ENCODE data around the gene DCPS. TPM values are rescaled to one million over a fixed set of nuclear protein-coding genes. Genes with fewer than 3 reads are reported as not detected.

Gene DCPS
- total RNA-seq, 2 experiments from 2014 or later, result 34.5 to 35.8 TPM

- peaks cover 12% of the 10 kb centered on the region for H3K4me1 Mint-ChIP-seq
- H3K4me3 Mint-ChIP-seq, result no peak overlapping the region
- no peak overlapping the region for H3K27ac Mint-ChIP-seq
- no peaks in the 10 kb centered on the region for H3K9me3 Mint-ChIP-seq
- peaks cover 20% of the 10 kb centered on the region for H3K36me3 Mint-ChIP-seq (ENCODE audit: low read depth)
- DNase-seq, result no peak
- CTCF ChIA-PET, result no interaction called here
- POLR2A ChIA-PET, result no interaction called here
- no peaks in the 10 kb centered on the region for H3K27me3 Mint-ChIP-seq
Measured at GRCh38 chr11:126331286-126331685, 27.4 kb downstream of the DCPS start.

- no peak for DNase-seq
- ChIA-PET CTCF (no interaction called here), POLR2A (no interaction called here)
- no peak overlapping the region for H3K4me3 Mint-ChIP-seq
- H3K9me3 Mint-ChIP-seq, result no peaks in the 10 kb centered on the region
- no peak overlapping the region for H3K27ac Mint-ChIP-seq
- H3K27me3 Mint-ChIP-seq, result no peaks in the 10 kb centered on the region
- H3K4me1 Mint-ChIP-seq, result peaks cover 14% of the 10 kb centered on the region
- H3K36me3 Mint-ChIP-seq (ENCODE audit: low read depth), result peaks cover 23% of the 10 kb centered on the region
Measured at GRCh38 chr11:126332221-126332711, 28.4 kb downstream of the DCPS start.

DNA sequence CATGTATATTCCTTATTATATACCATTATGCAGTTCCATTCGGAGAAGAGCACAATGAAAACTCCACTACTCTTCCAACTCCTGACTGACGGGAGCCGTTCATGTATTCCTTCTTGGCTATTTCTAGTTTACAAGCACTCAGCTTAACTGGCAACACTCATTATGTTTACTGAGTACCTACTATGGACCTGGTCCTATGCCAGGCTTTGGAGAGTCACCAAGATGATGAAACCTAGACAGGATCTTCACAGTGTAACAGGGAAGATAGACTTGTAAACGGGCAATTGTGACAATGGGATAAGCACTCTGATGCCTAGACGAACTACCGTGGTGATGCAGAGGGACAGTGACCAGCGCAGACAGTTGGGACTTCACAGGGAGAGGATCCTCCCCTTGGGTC, 29.3 kb downstream of the DCPS start:
- no peak for DNase-seq
- no peaks in the 10 kb centered on the region for H3K9me3 Mint-ChIP-seq

DNA sequence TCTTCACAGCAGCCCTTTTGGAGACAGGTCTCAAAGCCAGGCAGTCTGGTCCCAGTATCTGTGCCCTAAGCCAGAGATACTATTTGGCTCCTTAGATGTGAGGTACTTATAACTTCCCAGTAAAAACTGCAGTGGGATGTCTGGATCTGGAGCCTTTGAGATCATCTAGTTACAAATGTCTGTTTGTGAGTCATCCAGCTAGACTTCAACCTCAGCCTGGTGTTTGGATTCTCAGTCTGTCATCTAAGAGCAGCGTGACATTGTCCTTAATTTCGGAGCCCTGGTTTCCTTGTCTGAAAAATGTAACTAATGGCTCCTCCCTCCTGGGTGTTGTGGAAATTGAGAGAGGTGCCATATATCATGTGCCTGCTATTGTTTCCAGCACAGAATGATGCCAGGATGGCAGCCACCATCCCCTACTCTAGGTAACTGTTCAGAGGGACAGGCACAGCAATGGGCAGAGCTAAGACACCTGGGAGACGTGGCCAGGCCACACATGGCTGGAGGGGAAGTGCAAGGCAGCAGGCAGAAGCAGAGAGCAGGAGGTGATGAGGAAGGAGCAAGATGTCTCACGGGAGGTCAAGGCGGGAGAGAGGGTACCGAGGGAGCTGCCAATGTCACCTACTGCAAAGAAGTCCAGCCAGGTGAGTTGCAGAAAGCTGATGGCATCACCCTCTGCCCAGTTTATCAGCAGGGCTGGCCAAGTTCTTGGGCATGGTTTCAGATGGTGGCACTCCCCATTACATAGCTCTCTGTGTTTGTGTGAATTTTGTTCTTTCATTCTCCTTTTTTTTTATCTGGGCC, 31.0 kb downstream of the DCPS start:
- ChIA-PET CTCF (interaction anchor here (1.4 kb wide), 1 partner anchor 10 kb away, joined by 3 read pairs; no protein-coding TSS in a partner anchor), POLR2A (interaction anchor here (1.1 to 1.3 kb wide), 2 partner anchors 21 to 31 kb away, joined by 3 to 4 read pairs; partner anchors contain the start of genes DCPS and ST3GAL4)
- Mint-ChIP-seq H3K36me3 (ENCODE audit: low read depth) (peaks cover 33% of the 10 kb centered on the region), H3K9me3 (no peaks in the 10 kb centered on the region), H3K27me3 (no peaks in the 10 kb centered on the region), H3K27ac (no peak overlapping the region), H3K4me3 (no peak overlapping the region), H3K4me1 (peaks cover 10% of the 10 kb centered on the region)
- DNase-seq, result no peak

More for the DNA sequence above, 29.3 kb downstream of the DCPS start:
- no peaks in the 10 kb centered on the region for H3K27me3 Mint-ChIP-seq
- ChIA-PET CTCF (no interaction called here), POLR2A (no interaction called here)
- no peak overlapping the region for H3K27ac Mint-ChIP-seq
- peaks cover 14% of the 10 kb centered on the region for H3K4me1 Mint-ChIP-seq
- no peak overlapping the region for H3K4me3 Mint-ChIP-seq
- H3K36me3 Mint-ChIP-seq (ENCODE audit: low read depth), result peaks cover 23% of the 10 kb centered on the region

- ChIA-PET POLR2A (interaction anchor here (1.1 to 1.3 kb wide), 2 partner anchors 20 to 31 kb away, joined by 3 to 4 read pairs; partner anchors contain the start of genes DCPS and ST3GAL4), CTCF (interaction anchor here (1.4 kb wide), 1 partner anchor 10 kb away, joined by 3 read pairs; no protein-coding TSS in a partner anchor)
- H3K27ac Mint-ChIP-seq, result no peak overlapping the region
- H3K36me3 Mint-ChIP-seq (ENCODE audit: low read depth), result peaks cover 33% of the 10 kb centered on the region
- peaks cover 10% of the 10 kb centered on the region for H3K4me1 Mint-ChIP-seq
- no peak for DNase-seq
- H3K9me3 Mint-ChIP-seq, result no peaks in the 10 kb centered on the region
- no peaks in the 10 kb centered on the region for H3K27me3 Mint-ChIP-seq
- H3K4me3 Mint-ChIP-seq, result no peak overlapping the region
Measured at GRCh38 chr11:126335463-126335760, 31.6 kb downstream of the DCPS start.

DNA sequence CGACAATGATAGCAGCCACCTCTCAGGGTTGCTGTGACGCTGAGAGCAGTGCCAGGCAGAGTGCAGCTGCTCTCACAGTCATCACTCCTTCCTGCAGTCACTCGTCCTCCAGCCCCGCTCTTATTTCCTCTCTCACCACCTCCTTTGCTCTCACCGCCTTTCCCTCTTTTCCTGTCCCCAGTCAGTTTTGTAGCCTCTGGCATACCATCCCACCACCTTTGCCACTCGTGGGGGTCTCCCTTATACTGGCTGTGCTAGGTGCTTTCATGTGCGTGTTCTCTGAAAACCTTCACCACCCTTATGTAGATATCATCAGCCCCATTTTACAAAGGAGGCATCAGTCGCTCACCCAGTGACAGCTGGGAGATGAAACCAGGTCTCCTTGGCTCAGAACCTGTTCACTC, 32.3 kb downstream of the DCPS start:
- Mint-ChIP-seq H3K9me3 (no peaks in the 10 kb centered on the region), H3K4me3 (no peak overlapping the region), H3K4me1 (peaks cover 15% of the 10 kb centered on the region), H3K36me3 (ENCODE audit: low read depth) (peaks cover 39% of the 10 kb centered on the region), H3K27ac (no peak overlapping the region), H3K27me3 (no peaks in the 10 kb centered on the region)
- ChIA-PET POLR2A (interaction anchor here (1.3 kb wide), 1 partner anchor 32 kb away, joined by 3 read pairs; the partner anchor contains the start of gene DCPS), CTCF (interaction anchor here (1.4 kb wide), 1 partner anchor 9 kb away, joined by 3 read pairs; no protein-coding TSS in a partner anchor)
- DNase-seq, result no peak

- CTCF ChIA-PET, result interaction anchor here (2.3 kb wide), 1 partner anchor 18 kb away, joined by 6 read pairs; no protein-coding TSS in a partner anchor
- H3K27ac Mint-ChIP-seq, result no peak overlapping the region
- DNase-seq, result no peak
- POLR2A ChIA-PET, result interaction anchor here (2.3 kb wide), 1 partner anchor 19 kb away, joined by 6 read pairs; the partner anchor contains the start of gene ST3GAL4
- peaks cover 21% of the 10 kb centered on the region for H3K4me1 Mint-ChIP-seq
- peaks cover 44% of the 10 kb centered on the region for H3K36me3 Mint-ChIP-seq (ENCODE audit: low read depth)
- H3K9me3 Mint-ChIP-seq, result no peaks in the 10 kb centered on the region
- H3K4me3 Mint-ChIP-seq, result no peak overlapping the region
- no peaks in the 10 kb centered on the region for H3K27me3 Mint-ChIP-seq
Measured at GRCh38 chr11:126336671-126337101, 32.8 kb downstream of the DCPS start.

DNA sequence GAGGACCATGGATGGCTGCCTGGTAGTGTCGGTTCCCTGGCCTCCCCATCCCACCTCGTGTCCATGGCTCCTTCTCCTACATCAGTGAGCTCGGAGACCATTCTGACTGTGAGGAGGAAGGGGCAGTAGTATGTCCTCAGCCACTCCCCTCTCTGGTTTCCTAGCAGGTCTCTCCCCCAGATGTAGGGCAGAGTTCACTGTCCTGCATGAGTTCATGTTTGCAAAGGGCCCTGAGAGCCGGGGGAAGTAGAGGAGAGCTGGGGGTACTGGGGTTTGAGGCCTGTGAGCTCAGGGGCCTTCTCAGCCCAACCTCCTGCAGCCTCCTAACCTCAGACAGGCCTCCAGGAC, 33.2 kb downstream of the DCPS start:
- DNase-seq, result no peak
- H3K36me3 Mint-ChIP-seq (ENCODE audit: low read depth), result peaks cover 48% of the 10 kb centered on the region
- no peak overlapping the region for H3K4me3 Mint-ChIP-seq
- peaks cover 25% of the 10 kb centered on the region for H3K4me1 Mint-ChIP-seq
- H3K27ac Mint-ChIP-seq, result no peak overlapping the region
- H3K27me3 Mint-ChIP-seq, result no peaks in the 10 kb centered on the region
- POLR2A ChIA-PET, result interaction anchor here (2.3 kb wide), 1 partner anchor 19 kb away, joined by 6 read pairs; the partner anchor contains the start of gene ST3GAL4
- CTCF ChIA-PET, result interaction anchor here (2.3 kb wide), 1 partner anchor 18 kb away, joined by 6 read pairs; no protein-coding TSS in a partner anchor
- H3K9me3 Mint-ChIP-seq, result no peaks in the 10 kb centered on the region

DNA sequence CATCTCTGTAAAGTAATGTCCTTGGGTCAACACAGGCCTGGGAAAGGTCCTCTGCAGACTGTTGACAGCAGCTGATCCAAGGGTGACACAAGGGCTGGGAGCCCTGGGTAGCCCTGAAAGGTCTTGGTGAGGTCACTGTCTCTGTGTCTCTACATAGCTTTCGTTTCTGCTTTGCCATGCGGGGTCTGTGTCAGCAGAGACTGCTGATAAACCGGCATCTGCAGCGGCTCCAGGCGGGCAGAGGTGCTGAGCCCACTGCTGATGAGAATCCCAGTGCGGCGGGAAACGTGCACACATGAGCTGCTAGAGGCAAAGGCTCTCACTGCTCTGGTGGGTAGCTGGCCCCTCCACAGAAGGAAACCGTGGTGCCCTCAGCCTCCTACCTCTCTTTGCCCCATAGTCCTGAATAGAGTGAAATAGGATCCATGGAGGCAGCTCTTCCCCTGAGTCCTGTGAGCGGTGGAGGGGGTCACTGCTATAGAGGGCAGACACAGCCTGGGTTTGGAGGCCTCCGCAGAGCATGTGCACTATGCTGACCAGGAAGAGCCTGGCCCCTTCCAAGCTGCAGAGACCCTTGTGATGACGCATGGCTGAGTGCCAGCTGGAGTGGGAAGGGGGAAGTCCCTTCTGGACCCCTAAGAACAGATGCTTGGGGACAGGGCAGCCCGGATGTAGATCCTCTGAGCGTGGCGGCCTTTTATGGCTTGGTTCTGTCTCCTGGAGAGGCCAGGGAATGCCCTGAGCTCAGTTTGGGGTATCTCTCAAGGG, 33.8 kb downstream of the DCPS start:
- H3K4me3 Mint-ChIP-seq, result no peak overlapping the region
- H3K9me3 Mint-ChIP-seq, result no peaks in the 10 kb centered on the region
- ChIA-PET CTCF (interaction anchor here (2.3 kb wide), 1 partner anchor 19 kb away, joined by 6 read pairs; no protein-coding TSS in a partner anchor), POLR2A (interaction anchor here (2.3 kb wide), 1 partner anchor 18 kb away, joined by 6 read pairs; the partner anchor contains the start of gene ST3GAL4)
- no peak for DNase-seq
- no peak overlapping the region for H3K27ac Mint-ChIP-seq
- no peaks in the 10 kb centered on the region for H3K27me3 Mint-ChIP-seq
- H3K4me1 Mint-ChIP-seq, result peaks cover 28% of the 10 kb centered on the region
- peaks cover 48% of the 10 kb centered on the region for H3K36me3 Mint-ChIP-seq (ENCODE audit: low read depth)

DNA sequence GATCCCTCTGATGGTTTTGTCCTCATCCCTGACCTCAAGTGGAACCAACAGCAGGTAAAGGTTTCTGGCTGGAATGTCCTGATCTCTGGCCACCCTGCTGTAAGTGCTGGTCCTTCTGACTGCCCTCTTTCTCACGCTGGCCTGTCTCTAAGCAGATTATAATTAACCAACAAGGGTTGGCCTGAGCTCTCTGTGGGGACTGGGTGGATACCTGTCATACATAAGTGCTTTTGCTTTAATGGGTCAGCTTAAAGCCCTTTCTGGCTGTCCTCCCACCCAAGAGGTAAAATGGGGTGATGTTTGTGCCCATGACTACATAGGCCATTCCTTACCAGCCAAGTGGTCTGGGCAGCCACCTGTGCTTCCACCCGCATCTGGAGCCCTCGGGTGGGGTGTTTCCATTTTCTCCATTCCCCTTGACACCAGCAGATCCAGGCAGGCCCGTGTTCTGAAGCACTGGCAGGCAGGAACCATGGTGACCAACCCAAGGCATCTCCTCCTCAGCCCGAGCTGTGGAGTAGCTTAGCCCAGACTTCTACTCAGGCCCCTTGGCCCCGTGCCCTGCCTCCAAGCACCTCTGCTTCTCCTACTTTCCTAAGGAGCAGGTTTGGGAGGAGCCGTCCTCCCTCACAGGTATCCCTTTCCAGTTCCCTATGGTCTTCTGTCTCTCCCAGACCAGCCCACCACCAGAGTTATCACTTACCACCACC, 34.6 kb downstream of the DCPS start:
- no peak overlapping the region for H3K4me3 Mint-ChIP-seq
- CTCF ChIA-PET, result interaction anchor here (2.3 kb wide), 1 partner anchor 20 kb away, joined by 6 read pairs; no protein-coding TSS in a partner anchor
- no peak overlapping the region for H3K27ac Mint-ChIP-seq
- H3K9me3 Mint-ChIP-seq, result no peaks in the 10 kb centered on the region
- POLR2A ChIA-PET, result interaction anchor here (2.3 kb wide), 1 partner anchor 17 kb away, joined by 6 read pairs; the partner anchor contains the start of gene ST3GAL4
- peaks cover 44% of the 10 kb centered on the region for H3K36me3 Mint-ChIP-seq (ENCODE audit: low read depth)
- DNase-seq, result no peak
- peaks cover 29% of the 10 kb centered on the region for H3K4me1 Mint-ChIP-seq
- no peaks in the 10 kb centered on the region for H3K27me3 Mint-ChIP-seq

GRCh38 chr11:126339073-126339862, 35.4 kb downstream of the DCPS start:
- Mint-ChIP-seq H3K27me3 (no peaks in the 10 kb centered on the region), H3K4me3 (no peak overlapping the region), H3K27ac (no peak overlapping the region), H3K9me3 (no peaks in the 10 kb centered on the region), H3K4me1 (peaks cover 29% of the 10 kb centered on the region), H3K36me3 (ENCODE audit: low read depth) (peaks cover 44% of the 10 kb centered on the region)
- no peak for DNase-seq
- POLR2A ChIA-PET, result no interaction called here
- CTCF ChIA-PET, result interaction anchor here (2.3 kb wide), 1 partner anchor 20 kb away, joined by 6 read pairs; no protein-coding TSS in a partner anchor
